Osteocyte (in vitro differentiated cells): ENCODE results near the gene DENND1A. TPM values are rescaled to one million over a fixed set of nuclear protein-coding genes. Genes with fewer than 3 reads are reported as not detected.
A peak's percentile ranks its signal among the peaks of the same experiment; 100 is the strongest.

Source experiments
- DNase-seq: peaks from one replicate; pipeline ENCODE4 v3.0.0; 2021; ENCODE audit warnings: mixed read lengths; ENCODE audit not compliant: unreplicated experiment; ENCODE audit errors: extremely low spot score
- H3K27ac Mint-ChIP-seq: one replicate; pipeline ENCODE4 v1.8.0; 2021; ENCODE audit warnings: mild to moderate bottlenecking, mixed read lengths; ENCODE audit not compliant: unreplicated experiment
- H3K27me3 Mint-ChIP-seq: one replicate; pipeline ENCODE4 v1.8.0; 2021; ENCODE audit warnings: mixed read lengths; ENCODE audit not compliant: unreplicated experiment
- H3K36me3 Mint-ChIP-seq: one replicate; pipeline ENCODE4 v1.8.0; 2021; ENCODE audit warnings: mixed read lengths; ENCODE audit not compliant: unreplicated experiment
- H3K4me1 Mint-ChIP-seq: one replicate; pipeline ENCODE4 v1.8.0; 2021; ENCODE audit warnings: mixed read lengths; ENCODE audit not compliant: unreplicated experiment
- H3K4me3 Mint-ChIP-seq: one replicate; pipeline ENCODE4 v1.8.0; 2021; ENCODE audit warnings: mild to moderate bottlenecking, moderate library complexity, mixed read lengths; ENCODE audit not compliant: unreplicated experiment
- H3K9me3 Mint-ChIP-seq: one replicate; pipeline ENCODE4 v1.8.0; 2021; ENCODE audit warnings: mixed read lengths; ENCODE audit not compliant: unreplicated experiment
- total RNA-seq: library from RNA; stranded (reverse); gene quantifications from 2 replicates; pipeline ENCODE4 v1.2.1, GENCODE V29; 2021
- TF ChIP-seq, protein P1 (sequence below): fragments of 200-600 bp; sonication (generic); IDR thresholded peaks from 2 replicates; pipeline ENCODE4 v1.5.0; 2021; ENCODE audit warnings: antibody characterized with exemption, mild to moderate bottlenecking, moderate library complexity

Gene DENND1A
- total RNA-seq, 1 donor from 2014 or later: 19.8 TPM

DNA sequence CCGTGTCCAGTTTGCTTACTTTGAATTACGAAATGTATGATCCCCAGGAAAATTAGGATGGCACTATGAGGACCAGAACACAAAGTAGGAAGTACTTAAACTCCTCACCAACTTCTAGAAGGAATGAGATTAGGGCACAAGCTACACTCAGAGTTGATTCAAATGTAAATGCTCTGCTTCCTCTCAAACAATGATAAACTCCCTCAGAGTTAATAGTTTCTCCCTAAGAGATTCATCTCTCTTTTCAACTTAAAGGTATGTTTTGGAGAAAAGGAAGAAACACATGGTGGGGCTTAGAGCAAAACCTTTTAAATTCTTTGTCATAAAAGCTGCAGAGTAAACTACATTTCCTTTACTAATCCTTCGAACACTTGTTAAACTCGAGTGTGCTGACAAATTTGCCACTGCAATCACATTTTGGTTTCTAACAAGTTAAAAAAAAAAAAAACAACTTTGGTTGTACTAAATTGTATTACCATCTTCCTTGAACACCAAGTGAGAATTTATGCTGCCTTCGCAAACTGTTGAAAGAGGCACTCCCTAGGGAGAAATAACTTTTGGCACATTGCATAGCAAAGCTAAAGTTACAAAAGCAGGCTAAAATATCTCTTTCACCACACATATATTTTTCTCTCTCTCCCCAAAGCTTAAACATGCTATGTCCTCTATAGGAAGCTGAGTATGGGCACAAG is 66.6 kb downstream of the DENND1A start:
- Mint-ChIP-seq H3K36me3 (no peaks in the 10 kb centered on the region), H3K27ac (peak overlapping the region; percentile 52), H3K4me1 (peaks cover 41% of the 10 kb centered on the region), H3K27me3 (no peaks in the 10 kb centered on the region), H3K9me3 (no peaks in the 10 kb centered on the region), H3K4me3 (no peak overlapping the region)
- TF ChIP-seq, protein P1, sequence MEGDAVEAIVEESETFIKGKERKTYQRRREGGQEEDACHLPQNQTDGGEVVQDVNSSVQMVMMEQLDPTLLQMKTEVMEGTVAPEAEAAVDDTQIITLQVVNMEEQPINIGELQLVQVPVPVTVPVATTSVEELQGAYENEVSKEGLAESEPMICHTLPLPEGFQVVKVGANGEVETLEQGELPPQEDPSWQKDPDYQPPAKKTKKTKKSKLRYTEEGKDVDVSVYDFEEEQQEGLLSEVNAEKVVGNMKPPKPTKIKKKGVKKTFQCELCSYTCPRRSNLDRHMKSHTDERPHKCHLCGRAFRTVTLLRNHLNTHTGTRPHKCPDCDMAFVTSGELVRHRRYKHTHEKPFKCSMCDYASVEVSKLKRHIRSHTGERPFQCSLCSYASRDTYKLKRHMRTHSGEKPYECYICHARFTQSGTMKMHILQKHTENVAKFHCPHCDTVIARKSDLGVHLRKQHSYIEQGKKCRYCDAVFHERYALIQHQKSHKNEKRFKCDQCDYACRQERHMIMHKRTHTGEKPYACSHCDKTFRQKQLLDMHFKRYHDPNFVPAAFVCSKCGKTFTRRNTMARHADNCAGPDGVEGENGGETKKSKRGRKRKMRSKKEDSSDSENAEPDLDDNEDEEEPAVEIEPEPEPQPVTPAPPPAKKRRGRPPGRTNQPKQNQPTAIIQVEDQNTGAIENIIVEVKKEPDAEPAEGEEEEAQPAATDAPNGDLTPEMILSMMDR: no peak
- no peak for DNase-seq

DNA sequence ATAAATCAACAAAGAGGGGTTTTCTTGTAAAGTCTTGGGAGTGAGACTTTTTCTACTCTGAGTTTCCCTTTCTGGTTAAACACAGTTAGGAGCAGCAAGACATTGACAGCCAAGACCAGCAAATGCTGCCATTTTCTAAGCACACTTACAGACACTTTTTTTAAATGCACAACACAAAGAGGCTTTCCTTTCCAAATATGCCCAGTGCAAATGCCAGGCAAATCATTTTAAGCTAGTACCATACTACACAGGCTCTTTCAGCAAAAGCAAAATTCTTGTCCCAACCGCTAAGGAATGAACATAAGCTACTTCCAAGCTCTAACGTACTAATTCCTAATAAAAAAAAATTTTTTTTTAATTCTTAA is 68.2 kb downstream of the DENND1A start:
- peaks cover 34% of the 10 kb centered on the region for H3K4me1 Mint-ChIP-seq
- no peak overlapping the region for H3K4me3 Mint-ChIP-seq
- no peaks in the 10 kb centered on the region for H3K27me3 Mint-ChIP-seq

DNA sequence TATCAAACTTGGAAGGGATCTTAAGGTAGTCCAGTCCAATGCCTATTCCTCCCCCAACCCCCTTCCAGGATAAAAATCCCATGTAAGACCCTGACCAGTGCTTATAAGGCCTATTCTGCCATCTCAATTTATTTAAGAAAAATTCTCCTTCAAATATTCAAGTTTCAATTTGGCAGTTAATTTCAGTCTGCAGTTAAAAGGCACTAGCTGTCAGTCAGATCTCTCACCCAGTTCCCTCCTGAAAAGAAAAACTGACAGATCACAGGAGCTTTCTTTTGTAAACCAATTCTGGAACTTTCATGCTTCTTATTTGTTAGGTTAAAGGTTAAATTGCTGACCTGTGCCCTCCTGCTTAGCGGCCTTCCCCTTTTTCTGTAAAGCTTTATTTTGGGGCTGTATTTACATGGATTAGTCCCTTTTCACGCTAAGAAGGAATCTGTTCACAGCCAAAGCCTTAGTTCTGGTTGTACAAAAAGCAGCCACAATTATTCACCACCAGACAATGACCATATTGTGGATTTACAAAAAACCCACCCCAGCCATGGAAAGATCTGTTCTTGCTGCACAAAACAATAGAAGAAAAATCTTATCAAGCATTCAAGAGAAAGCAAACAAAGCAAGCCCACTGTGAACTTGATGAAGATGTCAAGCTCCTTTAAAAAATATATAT is 68.7 kb downstream of the DENND1A start:
- Mint-ChIP-seq H3K4me1 (peaks cover 32% of the 10 kb centered on the region), H3K27ac (no peak overlapping the region), H3K4me3 (no peak overlapping the region), H3K27me3 (no peaks in the 10 kb centered on the region), H3K36me3 (peaks cover 4% of the 10 kb centered on the region), H3K9me3 (no peaks in the 10 kb centered on the region)
- no peak for DNase-seq
- TF ChIP-seq, protein P1: no peak

More for the DNA sequence above, 68.2 kb downstream of the DENND1A start:
- no peak overlapping the region for H3K27ac Mint-ChIP-seq
- no peak for DNase-seq
- peaks cover under 1% of the 10 kb centered on the region for H3K36me3 Mint-ChIP-seq
- TF ChIP-seq, protein P1: no peak
- H3K9me3 Mint-ChIP-seq: no peaks in the 10 kb centered on the region

DNA sequence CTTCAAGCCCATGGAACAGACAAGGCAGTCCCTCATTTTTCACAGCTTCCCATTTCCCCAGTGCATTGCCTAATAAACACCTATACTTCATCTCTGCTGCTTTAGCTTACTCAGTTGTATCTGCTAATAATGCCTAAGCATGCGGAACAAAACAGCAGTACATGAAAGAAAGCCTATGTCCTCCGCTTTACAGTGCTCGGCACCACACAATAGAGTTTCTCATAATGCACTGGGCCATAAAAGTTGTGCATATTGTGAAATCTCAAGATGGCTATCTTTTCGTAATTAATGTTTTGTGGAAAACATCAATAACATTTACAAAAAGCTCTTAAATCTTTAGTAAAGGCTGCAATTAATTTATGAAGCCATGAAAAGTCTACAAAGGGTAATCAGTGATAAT is 69.3 kb downstream of the DENND1A start:
- Mint-ChIP-seq H3K27ac (no peak overlapping the region), H3K9me3 (no peaks in the 10 kb centered on the region), H3K27me3 (no peaks in the 10 kb centered on the region), H3K36me3 (peaks cover 4% of the 10 kb centered on the region), H3K4me1 (peaks cover 32% of the 10 kb centered on the region), H3K4me3 (no peak overlapping the region)
- no peak for DNase-seq
- TF ChIP-seq, protein P1: no peak

DNA sequence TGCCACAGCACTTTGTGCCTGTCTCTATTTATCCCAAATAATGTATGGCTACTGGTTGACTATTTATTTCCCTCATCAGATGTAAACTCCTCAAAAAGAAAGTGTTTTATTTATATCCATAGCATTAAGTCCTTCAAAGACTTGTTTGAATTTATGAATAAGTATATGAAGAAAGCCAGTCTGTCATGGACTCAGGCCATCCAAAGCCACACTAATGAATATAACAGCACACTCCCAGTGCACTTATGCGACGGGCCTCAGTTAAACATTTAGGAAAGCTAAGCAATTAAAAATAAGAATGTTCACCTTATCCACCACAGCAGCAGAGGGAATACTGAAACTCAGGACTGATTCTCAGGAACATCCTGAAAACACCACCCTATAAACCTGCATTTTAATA is 77.5 kb downstream of the DENND1A start:
- peaks cover 13% of the 10 kb centered on the region for H3K9me3 Mint-ChIP-seq
- H3K4me1 Mint-ChIP-seq: peaks cover 4% of the 10 kb centered on the region
- H3K27me3 Mint-ChIP-seq: no peaks in the 10 kb centered on the region
- TF ChIP-seq, protein P1: no peak
- no peak for DNase-seq
- H3K27ac Mint-ChIP-seq: no peak overlapping the region
- no peak overlapping the region for H3K4me3 Mint-ChIP-seq
- H3K36me3 Mint-ChIP-seq: peaks cover 15% of the 10 kb centered on the region
